Transverse colon (tissue), 4 donors: ENCODE measurements around the gene HOPX. TPM values are rescaled to one million over a fixed set of nuclear protein-coding genes. Genes with fewer than 3 reads are reported as not detected.

ENCODE experiments used
- DNase-seq: peaks from one replicate; pipeline ENCODE4 v3.0.0-alpha.2; 2019
- H3K27ac ChIP-seq, 4 donors: fragments of 200-600 bp; sonication (generic); 2 replicates each; pipeline ENCODE4 v1.5.1; 2016 to 2018; ENCODE audit warnings: inconsistent platforms in 4 of 4
- H3K27me3 ChIP-seq: fragments of 200-600 bp; sonication (generic); 2 replicates; pipeline ENCODE4 v1.5.1; 2017; ENCODE audit warnings: inconsistent platforms
- H3K36me3 ChIP-seq, 4 donors: fragments of 200-600 bp; sonication (generic); 2 replicates each; pipeline ENCODE4 v1.5.1; 2017 to 2019; ENCODE audit warnings: inconsistent platforms in 4 of 4
- H3K4me1 ChIP-seq, 4 donors: fragments of 200-600 bp; sonication (generic); 2 replicates each; pipeline ENCODE4 v1.5.1; 2017 to 2020; ENCODE audit warnings: inconsistent platforms in 4 of 4
- H3K4me3 ChIP-seq, 4 donors: fragments of 200-600 bp; sonication (generic); 1 replicate in 1 of 4; 2 replicates in 3 of 4; pipeline versions ENCODE4 v1.5.1 to v1.6.1; 2017 to 2019; ENCODE audit warnings: inconsistent platforms in 4 of 4
- H3K9me3 ChIP-seq, 2 donors: fragments of 200-600 bp; sonication (generic); 2 replicates each; pipeline ENCODE4 v1.5.1; 2017 to 2019; ENCODE audit warnings: inconsistent platforms in 2 of 2
- CTCF ChIP-seq, 5 experiments: fragments of 200-600 bp in 3 of 5; fragments of 450-650 bp in 2 of 5; sonication (generic) in 3 of 5; IDR thresholded peaks; 1 replicate in 2 of 5; 2 replicates in 3 of 5; pipeline ENCODE4 v1.5.1; 2016 to 2017; ENCODE audit warnings: antibody characterized with exemption in 5 of 5, inconsistent platforms in 3 of 5, mild to moderate bottlenecking in 2 of 5, moderate library complexity in 1 of 5
- EP300 ChIP-seq: sonication (generic); formaldehyde crosslinking; IDR thresholded peaks from one replicate; pipeline ENCODE4 v1.6.1; 2017; ENCODE audit warnings: antibody characterized with exemption, low read depth
- POLR2A ChIP-seq: fragments of 450-650 bp; IDR thresholded peaks from one replicate; pipeline ENCODE4 v1.6.1; 2016; ENCODE audit warnings: antibody characterized with exemption, mild to moderate bottlenecking, moderate library complexity
- POLR2AphosphoS5 ChIP-seq, 3 donors: sonication (generic); formaldehyde crosslinking; IDR thresholded peaks; one replicate each; pipeline ENCODE4 v1.6.1; 2016; ENCODE audit warnings: antibody characterized with exemption in 3 of 3
- WGBS, 2 donors: methylation state at CpG; one replicate each; pipeline ENCODE4 v1.1.5; 2018; ENCODE audit warnings: low coverage in 1 of 2; 5-methylcytosine and 5-hydroxymethylcytosine counted together
- in situ Hi-C, 4 donors: fragments of 200-750 bp; cut with MboI; loops; one replicate each; pipeline versions ENCODE4 v1.15.0 to v1.15.1; 2017; ENCODE audit warnings: low sequenced_read_pairs in 3 of 4, low pct_ligation_motif_present in 1 of 4, low pct_unique_long_range_greater_than_20kb in 1 of 4
- intact Hi-C: fragments of 100-400 bp; cut with DNase I; formaldehyde crosslinking; loops from one replicate; pipeline ENCODE4 v1.15.1; 2023; ENCODE audit warnings: low total_unique reads
- total RNA-seq, 4 donors: library from RNA; depleted of rRNA; stranded (reverse); fragments of >200 nt; gene quantifications; one replicate each; pipeline ENCODE4 v1.1.0, GENCODE V29; 2016

HOPX gene
- total RNA-seq, 4 donors from 2014 or later, result 2.6 to 27.5 (median 7.7) TPM

DNA sequence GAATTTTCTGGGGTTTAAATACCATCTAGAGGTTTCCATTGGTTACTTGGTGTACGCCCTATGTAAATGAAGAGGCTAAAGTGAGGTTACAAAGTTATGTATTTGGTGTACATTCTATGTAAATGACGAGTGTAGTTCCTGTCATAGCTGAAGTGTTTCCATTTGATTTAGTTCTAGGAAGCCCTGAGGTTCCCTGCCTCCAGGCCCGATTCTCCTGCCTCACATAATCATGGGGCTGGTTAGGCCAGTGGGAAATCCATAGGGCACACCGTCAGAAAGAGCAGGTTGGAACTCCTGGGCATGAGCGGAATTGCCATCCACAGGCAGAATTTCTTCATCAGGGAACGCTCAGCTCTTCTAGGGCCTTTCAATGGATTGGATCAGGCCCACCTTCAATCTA, 24.2 kb upstream of the HOPX start:
- H3K9me3 ChIP-seq, result no peaks in the 10 kb centered on the region
- in situ Hi-C loops (no loop called here), intact Hi-C loops (no loop called here)
- H3K4me3 ChIP-seq, result no peak overlapping the region
- no peaks in the 10 kb centered on the region for H3K4me1 ChIP-seq
- no peaks in the 10 kb centered on the region for H3K36me3 ChIP-seq
- TF ChIP-seq EP300, result no peak
- TF ChIP-seq POLR2AphosphoS5 (IDR thresholded peaks at IDR 0.05), result no peak
- no peak for TF ChIP-seq CTCF (IDR thresholded peaks at IDR 0.05)
- no peak for TF ChIP-seq POLR2A
- no peak for DNase-seq
- no peaks in the 10 kb centered on the region for H3K27me3 ChIP-seq
- H3K27ac ChIP-seq, result no peak overlapping the region
- WGBS, 2 donors, result 59 to 88% methylated on average over 2 to 6 of the region's 6 CpGs

- no peak for DNase-seq
- Histone ChIP-seq H3K27me3 (no peaks in the 10 kb centered on the region), H3K27ac (no peak overlapping the region), H3K9me3 (no peaks in the 10 kb centered on the region), H3K4me3 (no peak overlapping the region), H3K36me3 (no peaks in the 10 kb centered on the region), H3K4me1 (no peaks in the 10 kb centered on the region)
- 76 to 77% methylated on average over 4 to 7 of the region's 7 CpGs for WGBS, 2 donors
- intact Hi-C loops (no loop called here), in situ Hi-C loops (no loop called here)
- TF ChIP-seq EP300 (no peak), CTCF (IDR thresholded peaks at IDR 0.05) (no peak), POLR2AphosphoS5 (IDR thresholded peaks at IDR 0.05) (no peak), POLR2A (no peak)
Observed at GRCh38 chr4:56704089-56704871, 23.2 kb upstream of the HOPX start.

DNA sequence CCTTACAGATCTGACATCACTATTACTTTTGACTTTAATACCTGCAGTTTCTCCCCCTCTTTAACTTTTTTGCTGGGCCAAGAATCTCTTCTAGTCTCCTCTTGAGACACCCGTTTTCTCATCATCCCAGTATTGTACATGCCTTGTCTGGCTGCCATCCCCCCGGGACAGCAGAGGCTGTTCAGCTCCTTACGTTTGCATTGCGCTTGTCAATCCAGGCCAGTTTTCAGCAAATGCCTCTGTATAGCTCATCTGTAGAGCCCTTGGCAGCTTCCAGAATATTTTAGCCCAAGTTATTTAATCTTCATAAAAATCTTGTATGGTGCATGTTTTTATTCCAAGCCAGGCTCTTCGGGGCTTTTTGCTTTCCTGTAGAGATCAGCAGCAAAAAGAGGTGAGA, 22.3 kb upstream of the HOPX start:
- Histone ChIP-seq H3K27me3 (no peaks in the 10 kb centered on the region), H3K27ac (no peak overlapping the region)
- intact Hi-C loops, result no loop called here

DNA sequence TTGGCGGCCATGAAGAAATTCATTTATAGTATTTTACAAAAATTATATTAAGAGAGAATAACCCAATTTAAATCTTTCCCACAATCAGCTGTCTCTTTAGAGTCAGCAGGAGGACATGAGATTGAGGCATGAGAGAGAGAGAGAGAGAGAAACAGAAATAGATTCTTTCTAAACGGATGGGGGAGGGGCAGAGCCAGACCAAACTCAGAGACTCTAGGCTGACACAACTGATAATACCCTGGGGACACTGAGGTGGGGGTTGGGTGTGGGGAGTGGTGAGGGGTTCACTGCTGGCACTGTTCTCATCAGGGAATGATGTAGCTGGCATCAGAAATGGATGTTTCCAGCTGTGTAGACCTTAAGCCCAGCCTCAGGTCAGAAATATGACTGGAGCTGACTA, 20.5 kb upstream of the HOPX start:
- DNase-seq, result no peak
- intact Hi-C loops, result no loop called here
- Histone ChIP-seq H3K4me3 (no peak overlapping the region), H3K27me3 (no peaks in the 10 kb centered on the region), H3K4me1 (no peaks in the 10 kb centered on the region), H3K36me3 (no peaks in the 10 kb centered on the region), H3K9me3 (no peaks in the 10 kb centered on the region), H3K27ac (no peak overlapping the region)
- TF ChIP-seq POLR2A (no peak), POLR2AphosphoS5 (IDR thresholded peaks at IDR 0.05) (no peak), EP300 (no peak), CTCF (IDR thresholded peaks at IDR 0.05) (no peak)
- WGBS, 2 donors, result 77 to 79% methylated on average over 2 of the region's 2 CpGs
- in situ Hi-C loops, result no loop called here

More for the DNA sequence above, 22.3 kb upstream of the HOPX start:
- Histone ChIP-seq H3K36me3 (no peaks in the 10 kb centered on the region), H3K4me1 (no peaks in the 10 kb centered on the region), H3K9me3 (no peaks in the 10 kb centered on the region), H3K4me3 (no peak overlapping the region)
- no peak for DNase-seq
- in situ Hi-C loops, result no loop called here
- 81 to 85% methylated on average over 5 of the region's 5 CpGs for WGBS, 2 donors
- TF ChIP-seq EP300 (no peak), POLR2A (no peak), POLR2AphosphoS5 (IDR thresholded peaks at IDR 0.05) (no peak), CTCF (IDR thresholded peaks at IDR 0.05) (no peak)
